HG03575 (cell line): ENCODE results near the gene IL18RAP.

Experiments
- ATAC-seq: cut with Tn5 transposase; IDR thresholded peaks from one replicate; pipeline ENCODE4 v1.9.1; 2021; ENCODE audit not compliant: unreplicated experiment, insufficient number of reproducible peaks, low FRiP score; ENCODE audit errors: extremely low read depth

IL18RAP gene

DNA sequence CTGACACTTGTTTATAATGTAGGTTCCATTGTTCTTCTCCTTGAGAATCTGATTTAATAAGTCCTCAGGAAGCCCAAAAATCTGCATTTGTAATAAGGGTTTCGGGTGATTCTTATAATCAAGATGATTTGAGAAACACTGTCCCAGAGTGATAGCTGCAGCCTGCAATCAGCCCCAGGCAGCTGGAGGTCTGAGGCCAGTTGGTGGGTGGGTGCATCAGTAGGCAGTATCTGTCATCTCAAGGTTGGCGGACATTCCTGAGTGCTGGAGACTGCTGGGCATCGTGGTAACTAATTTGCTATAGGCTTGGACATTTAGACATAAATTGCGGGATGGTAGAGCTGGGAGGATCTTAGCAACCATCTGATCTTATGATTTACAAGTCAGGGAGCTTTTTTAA is 2.7 kb upstream of the IL18RAP start:
- ATAC-seq = no peak

- no peak for ATAC-seq
These were observed 835 bp upstream of the IL18RAP start for GRCh38 chr2:102421890-102422759.

DNA sequence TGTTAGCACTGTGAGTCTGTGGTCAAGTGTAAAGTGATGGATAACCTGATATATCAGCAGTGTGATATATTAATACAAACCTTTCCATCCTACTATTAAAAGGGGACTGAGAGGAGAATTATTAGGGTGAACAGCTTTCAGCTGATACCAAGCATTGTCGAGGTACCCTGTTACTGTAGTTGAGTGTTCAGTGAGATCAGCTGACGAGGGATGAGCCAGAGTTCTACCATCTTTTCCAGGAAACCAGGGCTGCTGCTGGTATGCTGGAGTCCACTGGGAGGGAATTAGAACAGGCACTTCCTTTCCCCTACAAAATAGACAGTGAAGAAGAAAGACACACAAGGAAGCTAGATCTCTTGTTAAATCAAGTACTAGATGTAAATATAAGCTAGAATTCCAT is 408 bp downstream of the IL18RAP start:
- ATAC-seq = no peak

DNA sequence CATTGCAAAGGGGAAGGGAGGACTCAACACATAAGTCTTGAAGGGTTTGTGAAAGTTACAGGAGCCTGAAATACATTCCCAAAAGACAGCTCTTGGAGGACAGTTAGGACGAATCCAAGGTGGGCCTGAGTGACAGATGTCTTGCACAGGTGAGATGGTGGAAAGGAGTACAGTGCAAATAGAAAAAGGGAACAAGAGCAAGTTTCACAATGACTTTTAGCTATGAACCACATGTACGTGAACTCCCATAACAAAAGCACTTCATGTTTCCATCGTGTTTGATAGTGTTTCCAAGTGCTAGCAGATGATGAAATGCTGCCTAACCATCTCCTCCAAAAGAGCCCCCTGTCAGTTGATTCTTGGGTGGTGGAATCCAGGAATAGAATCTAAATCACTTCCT is 1.8 kb downstream of the IL18RAP start:
- peak; percentile 91 for ATAC-seq

DNA sequence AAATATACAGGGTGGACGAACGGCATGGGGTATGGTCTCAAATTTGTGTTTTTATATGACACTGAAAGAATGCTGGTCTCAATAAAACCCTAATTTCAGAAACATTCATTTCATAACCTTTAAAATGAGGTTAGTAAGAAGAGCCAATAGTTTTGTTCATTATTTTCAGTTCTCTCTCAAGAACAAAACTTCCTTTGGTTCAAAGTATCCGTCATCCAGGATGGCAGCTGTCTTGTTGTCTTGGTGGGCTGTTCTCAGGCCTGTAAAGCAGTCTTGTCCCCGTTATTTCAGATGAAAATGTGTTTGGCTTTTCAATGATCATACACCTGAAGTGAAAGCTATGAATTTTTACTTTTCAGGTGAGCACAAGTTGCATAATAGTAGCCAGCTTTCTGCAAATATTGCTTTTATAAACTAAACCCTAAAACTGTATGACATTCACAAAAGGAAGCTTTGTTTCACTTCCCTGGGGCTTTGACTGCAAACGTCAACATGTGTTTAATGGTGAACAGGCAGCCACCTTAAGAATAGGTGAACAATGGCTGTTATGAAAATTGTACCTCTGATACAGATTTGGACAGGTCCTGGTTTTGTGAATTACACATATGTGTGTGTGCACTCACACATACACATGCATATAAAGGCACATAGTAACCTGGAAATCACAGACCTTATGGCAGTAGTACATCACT is 2.6 kb downstream of the IL18RAP start:
- ATAC-seq = no peak

DNA sequence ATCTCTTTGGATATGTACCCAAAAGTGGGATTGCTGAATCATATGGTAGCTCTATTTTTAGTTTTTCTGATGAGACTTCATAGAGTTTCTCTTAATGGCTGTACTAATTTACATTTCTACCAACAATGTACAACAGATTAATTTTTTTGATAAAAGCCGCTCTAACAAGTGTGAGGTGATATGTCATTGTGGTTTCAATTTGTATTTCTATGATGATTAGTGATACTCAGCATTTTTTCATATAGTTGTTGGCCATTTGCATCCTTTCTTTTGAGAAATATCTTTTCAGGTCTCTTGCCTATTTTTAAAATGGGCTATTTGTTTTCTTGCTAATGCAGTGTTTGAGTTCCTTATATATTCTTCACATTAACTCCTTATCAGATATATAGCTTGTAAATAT is 4.3 kb downstream of the IL18RAP start:
- no peak for ATAC-seq

- ATAC-seq = no peak
These were observed 5.6 kb downstream of the IL18RAP start for GRCh38 chr2:102428573-102428972.

DNA sequence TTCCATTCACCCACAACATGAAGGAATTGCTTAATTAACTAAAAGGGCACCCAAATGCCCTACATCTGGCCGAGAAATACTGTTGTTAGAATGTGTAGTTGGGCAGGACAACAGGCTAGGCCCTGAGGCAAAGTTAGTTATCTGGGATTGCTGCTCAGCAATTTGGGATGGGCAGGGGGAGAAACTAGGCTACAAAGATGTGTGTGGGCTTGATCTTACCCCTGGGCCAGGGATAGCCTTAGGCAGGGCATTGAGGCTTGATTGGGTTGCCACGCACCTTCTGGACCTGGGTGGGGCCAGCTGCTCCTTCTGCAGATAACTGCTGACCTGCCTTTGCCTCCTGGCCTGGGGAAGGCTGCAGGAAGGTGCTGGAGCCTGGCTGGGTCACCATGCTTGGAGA is 9.4 kb downstream of the IL18RAP start:
- no peak for ATAC-seq

DNA sequence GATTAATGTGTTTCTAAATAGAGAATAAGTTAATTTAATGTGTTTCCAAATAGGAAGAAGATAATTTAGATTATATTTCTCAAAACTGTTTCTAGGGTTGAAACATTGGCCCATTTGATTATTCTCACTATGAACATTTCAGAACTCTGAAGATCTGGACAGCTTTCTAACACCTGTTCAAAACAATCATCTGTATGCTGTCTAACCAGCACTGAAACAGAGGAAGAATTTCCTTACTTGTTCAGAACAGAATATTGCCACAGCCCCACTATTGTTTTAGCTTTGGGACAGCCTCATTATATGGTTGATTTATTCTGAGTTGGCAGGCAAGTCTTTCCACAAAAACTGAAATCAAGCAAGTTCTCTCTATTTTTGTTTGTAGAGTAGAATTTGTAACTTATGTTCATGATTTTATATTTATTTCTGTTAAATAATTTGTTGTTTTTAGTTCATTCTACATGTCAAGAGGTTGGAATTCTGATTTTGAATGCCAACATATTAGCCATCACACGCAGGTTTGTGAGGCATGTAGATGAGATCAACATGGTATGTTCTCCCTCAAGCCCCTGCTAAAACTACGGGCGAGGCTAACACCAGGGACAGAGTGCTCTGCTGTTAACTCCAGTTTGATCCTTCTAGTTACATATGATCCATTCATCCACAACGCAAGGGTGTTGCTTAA is 11.2 kb downstream of the IL18RAP start:
- ATAC-seq = no peak

DNA sequence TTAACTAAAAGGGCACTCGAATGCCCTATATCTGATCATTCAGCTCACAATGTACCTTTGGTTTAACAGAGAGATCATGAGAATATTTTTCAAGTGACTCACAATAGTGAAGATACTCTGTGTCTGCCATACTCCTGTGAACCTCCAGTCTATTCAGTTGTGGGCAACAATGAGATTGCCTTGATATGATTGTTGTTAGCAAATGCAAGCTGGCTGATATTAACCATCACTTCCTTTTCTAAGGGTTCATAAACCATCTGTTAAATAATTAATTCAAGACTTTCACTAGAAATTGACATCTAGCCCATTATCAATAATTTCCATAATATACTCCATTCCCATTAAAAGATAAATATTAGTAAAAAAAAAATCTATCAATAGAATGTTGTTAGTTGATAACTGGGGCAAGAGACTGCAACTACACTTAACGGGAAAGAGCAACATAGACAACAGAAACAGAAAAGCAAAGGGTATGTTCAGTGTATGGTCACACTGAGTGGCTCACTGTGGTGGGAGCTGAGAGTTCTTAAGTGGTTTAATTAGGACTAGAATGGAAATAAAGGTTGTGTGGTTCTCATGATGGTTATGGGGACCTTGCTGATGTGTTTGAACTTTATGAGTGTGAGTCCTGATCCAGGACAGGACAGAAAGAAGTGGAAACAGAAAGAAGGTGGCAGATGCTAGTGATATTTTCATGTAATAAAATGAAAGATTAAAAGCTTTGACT is 11.9 kb downstream of the IL18RAP start:
- no peak for ATAC-seq

DNA sequence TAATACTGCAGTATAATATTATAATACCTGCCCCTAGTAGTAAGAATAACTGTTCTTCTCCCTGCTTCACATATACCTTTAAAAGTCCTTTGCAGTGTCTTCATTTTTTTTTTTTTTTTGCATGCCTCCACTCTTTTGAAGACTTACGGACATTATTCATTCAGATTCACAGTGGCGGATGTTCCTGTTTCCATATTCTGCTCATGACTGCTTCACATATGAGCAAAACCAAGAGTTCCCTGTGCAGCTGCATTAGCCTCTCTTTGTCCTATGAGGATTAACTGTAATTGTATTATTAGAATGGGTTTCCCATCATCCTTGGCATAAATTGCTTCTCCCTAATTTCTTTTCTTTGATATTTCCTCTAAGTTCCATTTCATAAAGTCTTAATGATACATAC is 12.8 kb downstream of the IL18RAP start:
- ATAC-seq = no peak

DNA sequence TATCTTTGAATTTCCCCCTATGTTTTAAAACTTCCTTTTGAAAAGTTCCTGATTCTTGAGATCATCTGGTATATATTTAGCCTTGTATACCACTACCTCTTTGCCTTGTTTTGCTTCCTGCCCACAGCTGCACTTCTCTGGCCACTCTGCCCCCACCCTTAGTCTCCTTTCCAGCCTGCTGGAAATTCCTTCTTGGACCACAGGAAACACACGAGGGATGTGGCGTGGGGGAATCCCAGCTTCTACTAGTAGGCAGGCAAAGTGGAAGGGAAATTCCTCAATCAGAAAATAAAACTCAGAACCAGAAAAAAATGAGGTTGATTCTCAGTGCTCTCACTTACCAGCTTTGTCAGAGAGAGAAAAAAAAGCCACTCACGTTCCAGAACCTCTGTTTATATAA is 13.4 kb downstream of the IL18RAP start:
- no peak for ATAC-seq

DNA sequence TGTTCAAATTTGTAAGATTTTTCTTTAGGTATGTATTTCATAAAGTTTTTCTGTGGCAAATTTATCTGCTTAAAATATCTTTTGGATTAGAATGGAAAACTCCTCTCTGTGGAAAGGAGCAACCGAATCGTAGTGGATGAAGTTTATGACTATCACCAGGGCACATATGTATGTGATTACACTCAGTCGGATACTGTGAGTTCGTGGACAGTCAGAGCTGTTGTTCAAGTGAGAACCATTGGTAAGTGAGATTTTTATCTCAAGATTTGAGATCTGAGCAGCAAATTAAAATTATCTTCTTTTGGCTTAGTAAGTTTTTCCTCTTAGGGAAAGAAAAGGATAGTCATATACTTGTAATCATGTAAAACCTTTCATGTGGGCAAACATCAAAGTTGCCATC is 14.2 kb downstream of the IL18RAP start:
- no peak for ATAC-seq

DNA sequence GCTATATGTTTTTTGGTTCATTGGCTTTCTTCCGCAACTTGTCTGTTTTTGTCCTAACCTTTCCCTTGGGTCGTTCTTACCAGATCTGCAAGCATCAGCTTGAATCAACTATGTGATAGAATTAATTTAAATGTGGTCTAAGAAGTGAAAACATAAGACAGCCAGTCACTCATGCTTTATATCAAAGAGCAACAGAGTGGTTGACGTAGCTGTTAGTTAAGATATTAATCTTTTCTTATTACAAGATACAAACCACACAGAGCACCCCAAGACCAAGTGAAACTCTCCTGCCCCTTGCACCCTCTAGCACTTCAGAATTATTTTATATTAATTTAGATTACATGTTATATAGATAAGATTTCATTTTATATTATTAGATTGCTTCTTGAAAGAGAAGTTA is 15.2 kb downstream of the IL18RAP start:
- no peak for ATAC-seq

- ATAC-seq = no peak
These were observed 15.6 kb downstream of the IL18RAP start for GRCh38 chr2:102438578-102438977.

DNA sequence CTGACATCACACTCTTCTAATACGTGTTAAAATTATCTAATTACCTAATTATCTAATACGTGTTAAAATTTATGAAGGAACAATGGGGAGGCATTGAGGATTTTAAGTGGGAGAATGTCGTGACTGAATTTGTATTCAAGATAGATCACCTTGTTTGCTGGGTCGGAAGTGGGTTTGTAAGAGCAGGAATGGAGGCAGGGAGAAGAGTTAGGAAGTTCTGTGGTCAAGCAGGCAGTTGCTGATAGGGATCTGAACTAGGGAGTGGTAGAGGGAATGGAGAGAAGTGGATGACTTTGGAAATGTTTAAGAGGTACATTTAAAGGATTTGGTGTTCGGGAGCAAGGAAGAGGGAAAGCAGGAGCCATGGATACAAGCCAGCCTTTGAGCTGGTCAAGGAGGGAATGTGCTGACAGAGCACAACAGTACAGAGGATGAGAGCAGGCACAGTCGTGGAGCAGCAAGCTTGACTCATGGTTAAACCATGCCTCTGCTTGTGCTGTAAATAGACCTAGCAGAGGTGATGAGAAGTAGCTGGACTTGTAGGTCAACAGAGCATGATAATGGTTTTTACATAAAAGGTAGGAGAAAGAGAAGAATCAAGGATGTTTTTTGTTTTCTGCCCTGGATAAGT is 16.2 kb downstream of the IL18RAP start:
- no peak for ATAC-seq

GRCh38 chr2:102442967-102443828 is 20.2 kb downstream of the IL18RAP start:
- ATAC-seq = no peak

GRCh38 chr2:102444233-102444632 is 21.3 kb downstream of the IL18RAP start:
- ATAC-seq = no peak
